SW 1271 (cell line): ENCODE data around the gene COMMD1.
"Not testable (repeated sequence)": the region's sequence is repeated elsewhere in the genome, so short reads cannot be mapped to it uniquely, and the experiment has no call there.

Experiments used
- DNase-seq, 2 experiments: peaks; one replicate each; lab custom pipeline; 2025; lab: John Stamatoyannopoulos, UW

Gene COMMD1

GRCh38 chr2:61924895-61925663 lies 19.6 kb downstream of the COMMD1 start:
- no peak for DNase-seq

- no peak for DNase-seq
Observed at GRCh38 chr2:61926531-61927477, 21.3 kb downstream of the COMMD1 start.

- DNase-seq: no peak
Observed at GRCh38 chr2:61928826-61929461, 23.5 kb downstream of the COMMD1 start.

DNA sequence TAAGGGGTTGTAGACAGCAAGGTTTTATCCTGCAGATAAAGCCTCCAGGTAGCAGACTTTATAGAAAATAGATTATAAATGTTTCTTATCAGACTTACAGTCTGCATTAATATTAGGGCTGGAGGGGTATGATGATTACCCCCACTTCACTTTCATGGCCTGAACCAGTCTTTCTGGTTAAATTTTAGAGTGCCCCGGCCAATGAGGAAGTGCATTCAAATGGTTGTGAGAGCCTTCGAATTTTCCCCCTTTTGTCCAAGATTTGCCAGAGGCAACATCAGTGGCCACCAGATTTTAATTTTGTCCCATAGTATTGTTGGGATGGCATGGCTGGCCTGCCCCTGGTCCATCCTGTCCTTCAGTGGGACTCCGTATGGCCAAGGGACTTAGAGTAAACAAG lies 31.6 kb downstream of the COMMD1 start:
- DNase-seq: no peak

- DNase-seq: no peak
Observed at GRCh38 chr2:61937886-61938285, 32.4 kb downstream of the COMMD1 start.

DNA sequence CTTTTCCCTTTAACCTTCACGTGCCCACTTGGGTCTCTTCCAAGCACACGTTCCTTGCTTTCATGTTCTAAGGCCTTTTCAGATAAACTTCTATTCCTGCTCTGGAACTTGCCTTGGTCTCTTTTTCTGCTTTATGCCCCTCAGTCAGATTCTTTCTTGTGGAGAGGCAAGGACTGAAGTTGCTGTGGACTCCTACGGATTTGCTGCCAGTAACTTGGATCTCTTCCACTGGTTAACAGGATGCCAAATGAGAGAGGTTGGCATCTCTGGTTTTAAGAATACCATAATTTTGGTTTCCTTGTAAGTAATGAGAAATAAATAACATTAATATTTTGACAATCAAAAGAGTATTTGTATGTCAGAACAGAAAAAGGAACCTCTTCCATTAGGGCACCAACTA lies 33.0 kb downstream of the COMMD1 start:
- DNase-seq: no peak

DNA sequence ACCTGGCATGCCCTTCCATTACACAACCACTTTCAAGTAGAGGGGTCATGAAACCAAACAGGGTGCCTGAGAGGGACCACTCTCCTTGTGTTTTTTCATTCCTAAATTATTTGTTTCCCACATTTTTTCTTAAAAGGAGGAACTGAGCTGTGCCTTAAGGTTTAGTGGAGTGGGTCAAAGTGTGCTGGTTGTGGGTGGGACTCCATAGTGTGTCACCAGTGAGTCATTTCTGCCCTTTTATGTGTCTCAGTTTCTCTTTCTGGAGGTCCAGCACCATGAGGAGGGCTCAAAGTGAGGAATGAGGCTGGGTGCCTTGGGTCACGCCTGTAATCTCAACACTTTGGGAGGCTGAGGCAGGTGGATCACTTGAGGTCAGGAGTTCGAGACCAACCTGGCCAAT lies 37.8 kb downstream of the COMMD1 start:
- no peak for DNase-seq

GRCh38 chr2:61946666-61947065 lies 41.2 kb downstream of the COMMD1 start:
- DNase-seq: no peak

GRCh38 chr2:61948661-61949457 lies 43.4 kb downstream of the COMMD1 start:
- DNase-seq: no peak

GRCh38 chr2:61949458-61949713 lies 43.9 kb downstream of the COMMD1 start:
- no peak for DNase-seq

DNA sequence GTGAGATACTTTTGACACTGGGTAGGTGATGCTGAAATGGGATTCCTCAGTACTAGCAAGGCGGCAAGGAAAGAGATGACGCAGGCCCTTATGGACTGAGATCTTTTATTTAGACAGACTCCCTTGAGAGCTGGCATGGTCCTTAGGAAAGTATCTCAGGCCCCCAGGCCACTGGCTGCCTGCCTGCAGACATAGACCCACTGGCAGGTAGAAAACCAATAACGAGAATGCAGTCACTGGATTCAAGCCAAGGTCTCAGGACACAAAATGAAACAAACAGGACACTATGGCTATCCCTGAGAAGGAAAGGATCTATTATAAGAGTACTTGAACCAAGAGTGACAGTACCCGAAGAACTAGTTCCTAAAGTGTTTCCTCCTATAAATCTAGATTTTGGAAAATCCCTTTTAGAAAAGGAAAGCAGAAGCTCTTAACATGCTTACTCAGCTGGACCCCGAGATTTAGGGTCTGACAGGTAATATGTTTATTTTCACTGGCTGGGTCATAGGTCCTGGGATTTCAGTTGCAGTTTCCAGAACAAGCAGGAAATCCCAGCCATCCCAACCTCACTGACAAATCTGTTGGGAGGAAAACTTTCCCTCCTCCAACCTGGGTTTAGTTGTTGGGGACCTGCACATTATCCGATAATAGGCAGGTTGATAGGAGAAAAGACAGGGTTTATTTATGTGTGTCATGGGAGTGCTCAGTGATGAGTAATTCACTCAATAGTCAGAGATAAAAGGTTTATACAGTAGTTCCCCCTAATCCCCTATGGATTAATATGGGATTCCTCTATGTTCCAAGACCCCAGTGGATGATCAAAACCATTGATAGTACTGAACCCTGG lies 44.5 kb downstream of the COMMD1 start:
- no peak for DNase-seq

- DNase-seq: no peak
Observed at GRCh38 chr2:61950571-61951315, 45.3 kb downstream of the COMMD1 start.

- no peak for DNase-seq
Observed at GRCh38 chr2:61951881-61952280, 46.4 kb downstream of the COMMD1 start.

DNA sequence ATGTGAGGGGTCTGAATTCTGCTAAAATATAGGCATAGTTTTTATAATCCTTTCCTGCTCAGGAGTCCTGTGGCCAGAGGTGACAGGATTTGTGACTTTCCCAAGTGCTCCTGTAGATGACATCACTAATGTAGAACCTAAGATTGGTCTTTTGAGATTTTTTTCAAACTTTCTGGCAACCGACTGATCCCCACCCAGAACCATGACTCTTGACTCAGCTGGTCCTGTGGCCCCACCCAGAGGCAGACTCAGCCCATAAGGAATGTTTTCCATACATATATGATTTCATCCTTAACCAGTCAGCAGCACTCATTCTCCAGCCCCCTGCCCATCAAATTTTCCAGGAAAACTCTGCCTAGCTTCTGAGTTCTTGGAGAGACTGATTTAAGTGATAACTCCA lies 46.8 kb downstream of the COMMD1 start:
- DNase-seq: no peak

GRCh38 chr2:61954856-61955255 lies 49.4 kb downstream of the COMMD1 start:
- DNase-seq: not testable (repeated sequence)

GRCh38 chr2:61959381-61960293 lies 54.2 kb downstream of the COMMD1 start:
- DNase-seq: no peak

DNA sequence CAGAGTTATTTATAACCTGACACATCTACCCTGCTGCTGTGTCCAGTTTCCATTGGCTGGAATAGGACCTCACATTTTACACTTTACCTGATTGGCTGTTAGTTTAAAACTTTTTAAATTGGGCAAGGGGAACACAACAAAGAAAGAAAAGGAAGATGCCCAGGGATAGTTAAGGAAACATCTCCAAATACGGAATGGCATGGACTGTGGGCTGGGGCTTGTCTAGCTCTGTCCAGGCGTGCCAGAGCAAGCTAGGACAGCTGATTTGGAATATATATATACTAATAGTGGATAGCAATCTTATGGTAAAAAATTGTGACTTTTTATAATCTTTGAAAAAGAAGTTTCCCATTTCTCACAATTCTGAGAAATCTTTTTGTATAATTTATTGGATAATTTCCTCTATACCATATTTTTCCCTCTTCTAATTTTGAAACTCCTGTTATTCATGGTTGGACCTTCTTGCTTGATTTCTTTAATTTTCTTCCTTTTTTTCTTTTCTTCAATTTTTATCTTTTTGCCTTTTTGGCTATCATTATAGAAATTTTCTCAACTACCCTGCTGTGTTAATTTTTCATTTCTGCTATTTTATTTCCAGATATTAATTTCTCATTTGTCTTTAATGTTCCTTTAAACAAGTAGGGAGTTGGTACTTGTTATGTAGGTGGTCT lies 55.9 kb downstream of the COMMD1 start:
- no peak for DNase-seq

GRCh38 chr2:61962095-61962984 lies 56.9 kb downstream of the COMMD1 start:
- no peak for DNase-seq
